Hematopoietic multipotent progenitor cell treated with erythropoietin and hydrocortisone succinate and interleukin-3 and kit ligand, for 6 days (in vitro differentiated cells): Measurements from ENCODE around the gene LYL1.
"Not testable (repeated sequence)": the region's sequence is repeated elsewhere in the genome, so short reads cannot be mapped to it uniquely, and the experiment has no call there.

Experiments used
- DNase-seq: peaks from one replicate; pipeline ENCODE4 v3.0.0-alpha.2; 2015

The LYL1 gene

DNA sequence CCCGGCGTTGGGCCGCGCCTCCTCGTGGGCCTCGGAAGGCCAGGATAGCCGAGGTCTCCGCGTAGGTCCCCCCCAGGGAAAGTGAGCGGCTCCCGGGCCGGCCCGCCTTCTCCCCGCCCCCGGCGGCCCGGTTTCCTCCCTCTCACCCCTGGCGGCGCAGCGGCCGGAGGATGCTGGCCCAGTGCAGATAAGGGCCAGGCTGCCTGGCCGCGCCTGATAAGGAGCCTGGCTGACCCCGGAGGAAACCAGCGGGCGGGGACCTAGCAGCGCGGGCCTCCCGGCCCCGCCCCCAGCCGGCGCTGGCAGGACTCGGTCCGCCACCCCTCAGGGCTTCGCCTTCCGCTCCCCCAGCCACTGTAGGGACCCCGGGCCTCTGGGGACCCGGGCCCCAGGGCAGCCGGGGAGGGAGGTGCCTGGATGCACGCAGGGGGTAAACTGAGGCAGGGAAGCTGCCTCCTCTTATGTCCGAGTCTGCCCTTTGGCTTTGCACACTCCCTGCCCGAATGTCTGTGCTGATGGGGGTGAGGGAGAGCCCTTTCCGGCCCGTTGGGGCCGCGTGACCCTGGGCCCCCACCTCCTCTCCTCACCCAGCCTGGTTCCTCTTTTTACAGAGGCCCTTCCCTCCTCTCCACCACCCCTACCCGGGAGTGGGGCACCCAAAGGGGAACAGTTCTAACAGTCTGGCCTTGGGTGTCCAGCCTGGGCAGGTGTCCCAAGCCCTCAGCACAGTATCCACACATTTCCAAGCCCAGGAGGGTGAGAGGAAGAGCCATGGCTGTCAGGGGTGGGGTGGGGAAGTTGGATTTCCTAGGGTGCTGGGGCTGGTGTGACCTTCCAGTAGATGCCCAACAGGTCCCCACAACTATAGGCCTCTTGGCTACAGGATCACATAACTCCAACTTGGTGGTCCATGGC lies at the start of gene LYL1:
Gene LYL1, minus strand, starts transcription at position 193 of the 915 bp plus-strand sequence. CDS start 1,687 bp downstream, outside the sequence.
- DNase-seq, result peak; percentile 98

GRCh38 chr19:13151605-13152355 lies 49.1 kb upstream of the LYL1 start:
- DNase-seq, result peak; percentile 98

- peak; percentile 50 for DNase-seq
Measured at GRCh38 chr19:13150931-13151604, 48.4 kb upstream of the LYL1 start.

- peak; percentile 97 for DNase-seq
Measured at GRCh38 chr19:13150187-13150930, 47.7 kb upstream of the LYL1 start, which contains the start of the genes IER2 and STX10. IER2 (plus strand) TSS chr19:13150411; CDS start chr19:13153187, 2,776 bp downstream. STX10 (minus strand) TSS chr19:13150375; CDS start chr19:13150173, 202 bp downstream.

GRCh38 chr19:13149628-13150186 lies 47.0 kb upstream of the LYL1 start:
- DNase-seq, result peak; percentile 74

DNA sequence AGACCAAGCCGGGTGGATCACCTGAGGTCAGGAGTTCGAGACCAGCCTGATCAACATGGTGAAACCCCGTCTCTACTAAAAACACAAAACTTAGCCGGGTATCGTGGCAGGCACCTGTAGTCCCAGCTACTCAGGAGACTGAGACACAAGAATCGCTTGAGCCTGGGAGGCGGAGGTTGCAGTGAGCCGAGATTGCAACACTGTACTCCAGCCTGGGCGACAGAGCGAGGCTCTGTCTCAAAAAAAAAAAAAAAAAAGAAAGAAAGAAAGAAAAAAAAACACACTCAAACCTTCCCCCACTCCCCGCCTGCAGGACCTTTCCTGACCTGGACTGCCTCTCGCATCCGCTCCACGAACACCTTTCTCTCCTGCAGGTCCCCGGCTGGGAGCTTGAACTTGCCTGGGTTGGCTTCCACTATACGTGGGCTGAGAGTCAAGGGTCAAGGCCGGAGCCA lies 46.5 kb upstream of the LYL1 start:
- DNase-seq, result not testable (repeated sequence)

DNA sequence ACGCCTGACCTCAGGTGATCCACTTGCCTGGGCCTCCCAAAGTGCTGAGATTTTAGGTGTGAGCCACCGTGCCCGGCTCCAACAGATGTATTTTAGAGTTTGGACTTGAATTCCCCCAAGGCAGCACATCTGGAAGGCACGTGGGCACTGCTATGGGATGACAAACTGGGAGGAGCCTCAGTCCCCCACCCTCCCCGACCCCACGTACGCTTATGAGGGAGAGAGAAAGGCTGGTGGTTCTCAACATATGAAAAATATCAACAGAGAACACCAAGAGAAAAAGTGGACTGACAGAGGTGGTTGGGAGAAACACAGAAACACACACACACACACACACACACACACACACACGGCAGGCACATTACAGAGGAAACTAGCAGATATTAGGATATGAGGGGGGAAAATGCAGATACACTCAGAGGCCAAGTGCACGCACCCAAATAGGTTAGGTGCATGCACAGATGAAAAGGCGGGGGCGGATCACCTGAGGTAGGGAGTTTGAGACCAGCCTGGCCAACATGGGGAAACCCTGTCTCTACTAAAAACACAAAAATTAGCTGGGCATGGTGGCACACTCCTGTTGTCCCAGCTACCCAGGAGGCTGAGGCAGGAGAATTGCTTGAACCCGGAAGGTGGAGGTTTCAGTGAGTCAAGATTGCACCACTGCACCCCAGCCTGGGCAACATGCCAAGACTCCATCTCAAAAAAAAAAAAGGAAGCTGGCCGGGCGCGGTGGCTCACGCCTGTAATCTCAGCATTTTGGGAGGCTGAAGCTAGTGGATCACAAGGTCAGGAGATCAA lies 44.3 kb upstream of the LYL1 start:
- DNase-seq, result peak; percentile 74

GRCh38 chr19:13139633-13140311 lies 37.1 kb upstream of the LYL1 start:
- DNase-seq, result no peak

DNA sequence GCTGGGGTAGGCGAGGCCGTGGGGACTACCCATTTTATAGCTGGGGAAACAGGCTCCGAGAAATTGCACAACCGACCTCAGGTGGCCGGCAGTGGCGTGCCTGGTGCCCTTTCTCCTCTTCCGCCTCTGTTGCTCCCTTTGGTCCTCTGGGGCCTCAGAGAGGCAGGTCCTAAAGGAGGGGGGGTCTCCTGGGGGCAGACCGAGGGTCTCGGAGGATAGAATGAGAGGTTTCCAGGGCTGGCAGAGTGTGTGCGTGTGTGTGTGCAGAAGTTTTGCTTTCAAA lies 36.2 kb upstream of the LYL1 start:
- DNase-seq, result no peak

GRCh38 chr19:13138171-13138915 lies 35.7 kb upstream of the LYL1 start:
- DNase-seq, result no peak

GRCh38 chr19:13137290-13137794 lies 34.7 kb upstream of the LYL1 start:
- no peak for DNase-seq

- DNase-seq, result no peak
Measured at GRCh38 chr19:13135068-13136062, 32.7 kb upstream of the LYL1 start.

GRCh38 chr19:13134626-13135025 lies 32.0 kb upstream of the LYL1 start:
- no peak for DNase-seq

DNA sequence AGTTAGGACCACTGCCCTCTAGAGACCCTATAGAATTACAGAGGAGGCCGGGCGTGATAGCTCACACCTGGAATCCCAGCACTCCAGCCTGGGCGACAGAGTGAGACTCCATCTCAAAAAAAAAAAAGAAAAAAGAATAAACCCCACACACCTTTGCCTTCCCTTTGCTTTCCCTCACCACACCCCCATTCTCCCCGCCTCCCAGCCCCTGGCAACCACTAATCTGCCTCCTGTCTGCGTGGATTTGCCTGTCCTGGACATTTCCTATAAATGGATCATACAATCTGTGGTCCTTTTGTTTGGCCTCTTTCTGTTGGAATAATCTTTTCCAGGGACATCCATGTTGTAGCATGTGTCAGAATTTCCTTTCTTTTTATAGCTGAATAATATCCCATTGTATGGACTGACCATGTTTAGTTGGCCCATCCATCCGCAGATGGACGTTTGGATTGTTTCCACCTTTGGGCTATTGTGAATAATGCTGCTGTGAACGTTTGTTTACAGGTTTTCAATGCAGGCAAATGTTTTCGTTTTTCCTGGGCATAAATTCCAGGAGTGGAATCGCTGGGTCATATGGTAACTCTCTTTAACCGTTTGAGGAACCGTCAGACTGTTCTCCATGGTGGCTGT lies 30.7 kb upstream of the LYL1 start:
- DNase-seq, result no peak

GRCh38 chr19:13132471-13133180 lies 30.0 kb upstream of the LYL1 start:
- peak; percentile 87 for DNase-seq

GRCh38 chr19:13130886-13131490 lies 28.3 kb upstream of the LYL1 start:
- DNase-seq, result no peak

- no peak for DNase-seq
Measured at GRCh38 chr19:13129384-13129783, 26.7 kb upstream of the LYL1 start.
